Testis (tissue), 3 donors: ENCODE data around the gene ARPC4. TPM values are rescaled to one million over a fixed set of nuclear protein-coding genes. Genes with fewer than 3 reads are reported as not detected.

Experiments used
- DNase-seq: peaks from one replicate; pipeline ENCODE4 v3.0.0-alpha.2; 2019
- H3K27ac ChIP-seq, 2 donors: fragments of 200-600 bp; sonication (generic); one replicate each; pipeline ENCODE4 v1.5.1; 2019
- H3K27me3 ChIP-seq: fragments of 200-600 bp; sonication (generic); one replicate; pipeline ENCODE4 v1.5.1; 2019
- H3K36me3 ChIP-seq: fragments of 200-600 bp; sonication (generic); one replicate; pipeline ENCODE4 v1.5.1; 2017; ENCODE audit warnings: low read depth; ENCODE audit errors: missing control alignments
- H3K4me1 ChIP-seq: fragments of 200-600 bp; sonication (generic); one replicate; pipeline ENCODE4 v1.5.1; 2019
- H3K4me3 ChIP-seq, 2 donors: fragments of 200-600 bp; sonication (generic); one replicate each; pipeline ENCODE4 v1.5.1; 2017 to 2019
- H3K9me3 ChIP-seq: fragments of 200-600 bp; sonication (generic); one replicate; pipeline ENCODE4 v1.5.1; 2017
- CTCF ChIP-seq, 3 experiments: fragments of 450-650 bp in 2 of 3; fragments of 200-600 bp in 1 of 3; sonication (generic) in 1 of 3; IDR thresholded peaks; one replicate each; pipeline ENCODE4 v1.5.1; 2016 to 2019; ENCODE audit warnings: antibody characterized with exemption in 3 of 3, mild to moderate bottlenecking in 2 of 3, moderate library complexity in 1 of 3
- POLR2A ChIP-seq: fragments of 450-650 bp; IDR thresholded peaks from one replicate; pipeline ENCODE4 v1.6.1; 2017; ENCODE audit warnings: antibody characterized with exemption, mild to moderate bottlenecking, moderate library complexity
- WGBS, 2 donors: methylation state at CpG; one replicate each; pipeline ENCODE4 v1.1.5; 2018; 5-methylcytosine and 5-hydroxymethylcytosine counted together
- intact Hi-C: fragments of 100-400 bp; cut with DNase I; formaldehyde crosslinking; loops from one replicate; pipeline ENCODE4 v1.15.1; 2023; ENCODE audit warnings: low total_unique reads
- polyA plus RNA-seq: library from polyadenylated mRNA; stranded (reverse); fragments of 350-450 nt; fragmentation: Illumina TruSeq; extraction: RNeasy Lipid Tissue Mini Kit (QIAGEN cat#74804); gene quantifications from one replicate; pipeline ENCODE4 v1.2.3, GENCODE V29; 2014; ENCODE audit warnings: low read depth, low replicate concordance; ENCODE audit not compliant: insufficient read depth
- total RNA-seq, 2 donors: library from RNA; depleted of rRNA; stranded (reverse); fragments of >200 nt; gene quantifications; one replicate each; pipeline ENCODE4 v1.2.3, GENCODE V29; 2016

The ARPC4 gene
- total and polyA plus RNA-seq, 3 donors from 2014 or later = 99.6 to 124 (median 108) TPM

GRCh38 chr3:9779721-9780457 lies 13.0 kb upstream of the ARPC4 start:
- Histone ChIP-seq H3K9me3 (no peaks in the 10 kb centered on the region), H3K27ac (peak overlapping the region in 1 of 2 donors; percentile 10), H3K27me3 (no peaks in the 10 kb centered on the region), H3K4me1 (peaks cover 42% of the 10 kb centered on the region), H3K4me3 (no peak overlapping the region), H3K36me3 (no peaks in the 10 kb centered on the region)
- TF ChIP-seq POLR2A = no peak
- TF ChIP-seq CTCF (IDR thresholded peaks at IDR 0.05) = no peak
- no peak for DNase-seq
- 74 to 89% methylated on average over 7 to 8 of the region's 8 CpGs for WGBS, 2 donors
- intact Hi-C loops = no loop called here

DNA sequence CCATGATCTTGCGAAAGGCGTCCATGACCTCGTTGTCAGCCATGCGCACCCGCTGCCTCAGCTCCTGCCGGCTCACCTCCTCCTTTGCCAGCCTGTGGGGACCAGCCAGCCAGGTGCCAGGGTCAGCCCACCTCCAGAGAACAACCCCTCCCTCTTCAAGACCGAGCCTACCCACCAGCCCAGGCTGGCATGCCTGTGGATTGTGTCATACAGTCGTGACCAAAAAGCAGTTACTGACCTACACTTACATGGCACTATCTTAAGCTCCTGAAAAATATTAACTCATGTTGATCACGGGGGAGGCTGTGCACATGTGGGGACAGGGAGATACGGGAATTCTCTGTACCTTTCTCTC lies 12.4 kb upstream of the ARPC4 start:
- Histone ChIP-seq H3K9me3 (no peaks in the 10 kb centered on the region), H3K4me3 (no peak overlapping the region), H3K36me3 (no peaks in the 10 kb centered on the region), H3K27me3 (no peaks in the 10 kb centered on the region), H3K4me1 (peaks cover 37% of the 10 kb centered on the region), H3K27ac (peak overlapping the region in 1 of 2 donors; percentile 10)
- WGBS, 2 donors = 81 to 95% methylated on average over 10 of the region's 10 CpGs
- TF ChIP-seq POLR2A = no peak
- intact Hi-C loops = no loop called here
- no peak for DNase-seq

GRCh38 chr3:9780910-9781309 lies 12.0 kb upstream of the ARPC4 start:
- no peaks in the 10 kb centered on the region for H3K27me3 ChIP-seq
- no peak overlapping the region for H3K27ac ChIP-seq
- WGBS, 2 donors = 84 to 91% methylated on average over 4 of the region's 4 CpGs
- H3K4me3 ChIP-seq = no peak overlapping the region
- no peaks in the 10 kb centered on the region for H3K9me3 ChIP-seq
- DNase-seq = no peak
- H3K4me1 ChIP-seq = peaks cover 32% of the 10 kb centered on the region
- intact Hi-C loops = no loop called here
- no peak for TF ChIP-seq POLR2A
- no peak for TF ChIP-seq CTCF (IDR thresholded peaks at IDR 0.05)
- H3K36me3 ChIP-seq = no peaks in the 10 kb centered on the region

DNA sequence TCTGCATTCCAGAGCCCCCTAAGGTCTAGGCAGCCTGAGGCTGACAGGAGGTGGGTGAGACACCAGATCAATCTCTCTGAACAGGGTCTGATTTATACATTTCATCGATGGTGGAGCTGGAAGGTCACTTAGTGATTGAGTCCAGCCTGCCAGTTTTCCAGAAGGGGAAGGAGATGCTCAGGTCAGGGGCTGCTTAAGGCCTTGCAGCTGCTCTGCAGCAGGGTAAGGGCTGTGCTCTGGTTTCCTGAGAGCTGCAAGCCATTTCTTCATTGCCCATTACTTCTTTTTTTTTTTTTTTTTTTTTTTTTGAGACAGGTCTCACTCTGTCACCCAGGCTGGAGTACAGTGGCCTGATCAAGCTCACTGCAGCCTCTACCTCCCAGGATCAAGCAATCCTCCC lies 11.3 kb upstream of the ARPC4 start:
- Histone ChIP-seq H3K27me3 (no peaks in the 10 kb centered on the region), H3K4me1 (peaks cover 29% of the 10 kb centered on the region), H3K36me3 (no peaks in the 10 kb centered on the region), H3K27ac (no peak overlapping the region), H3K9me3 (no peaks in the 10 kb centered on the region), H3K4me3 (no peak overlapping the region)
- 50 to 67% methylated on average over 1 of the region's 1 CpG for WGBS, 2 donors
- TF ChIP-seq CTCF (IDR thresholded peaks at IDR 0.05) (no peak), POLR2A (no peak)
- intact Hi-C loops = no loop called here
- DNase-seq = no peak

DNA sequence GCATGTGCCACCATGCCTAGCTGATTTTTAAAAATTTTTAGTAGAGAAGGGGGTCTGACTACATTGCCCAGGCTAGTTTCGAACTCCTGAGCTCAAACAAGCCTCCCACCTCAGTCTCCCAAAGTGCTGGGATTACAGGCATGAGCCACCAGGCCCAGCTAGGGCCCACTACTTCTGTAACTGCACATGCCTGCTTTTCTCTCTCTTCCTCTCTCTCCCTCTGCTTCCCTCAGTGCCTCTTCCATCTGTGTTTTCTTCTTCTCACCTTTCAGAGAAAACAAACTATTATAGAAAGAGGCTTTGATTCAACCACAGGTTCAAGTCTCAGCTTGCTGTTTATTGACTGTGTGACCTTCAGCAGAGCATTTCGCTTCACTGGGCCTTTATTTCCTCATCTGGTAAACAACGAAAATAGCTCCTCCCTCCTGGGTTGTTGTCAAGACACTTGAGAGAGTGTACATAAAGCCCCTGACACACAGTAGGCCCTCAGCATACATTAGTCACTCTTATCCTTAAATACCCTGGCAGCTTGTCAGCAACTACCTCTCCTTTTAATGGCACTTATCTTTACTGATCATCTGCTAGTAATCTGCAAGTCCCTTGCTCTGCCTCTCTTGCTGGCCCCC lies 10.8 kb upstream of the ARPC4 start:
- no peaks in the 10 kb centered on the region for H3K27me3 ChIP-seq
- intact Hi-C loops = no loop called here
- TF ChIP-seq CTCF (IDR thresholded peaks at IDR 0.05) = no peak
- TF ChIP-seq POLR2A = no peak
- peaks cover 29% of the 10 kb centered on the region for H3K4me1 ChIP-seq
- no peak overlapping the region for H3K4me3 ChIP-seq
- no peak for DNase-seq
- no peak overlapping the region for H3K27ac ChIP-seq
- no peaks in the 10 kb centered on the region for H3K9me3 ChIP-seq
- WGBS, 2 donors = 72 to 84% methylated on average over 3 of the region's 3 CpGs
- no peaks in the 10 kb centered on the region for H3K36me3 ChIP-seq
